IMR-90 (cell line): Measurements from ENCODE around the gene MAMDC4. TPM values are rescaled to one million over a fixed set of nuclear protein-coding genes. Genes with fewer than 3 reads are reported as not detected.

ENCODE experiments used
- ATAC-seq: fragments of 200-7000 bp; cut with Tn5 transposase; 2 replicates; pipeline ENCODE4 v1.9.1; 2020; ENCODE audit warnings: low read depth, mild to moderate bottlenecking, moderate library complexity
- BruUV-seq: library from RNA; stranded (reverse); fragments of 400-500 nt; replicated peaks from 2 replicates; lab custom pipeline; 2021; lab: Mats Ljungman, UMichigan
- CTCF ChIA-PET: fragments of 300-600 bp; formaldehyde crosslinking; extraction: SDS; loops from one replicate; lab custom pipeline; 2021; ENCODE audit warnings: antibody characterized with exemption; lab: Yijun Ruan, JAX
- POLR2A ChIA-PET: fragments of 300-600 bp; sonication (Branson Sonifier 250); formaldehyde crosslinking; loops from one replicate; lab custom pipeline; 2022; ENCODE audit warnings: antibody characterized with exemption; ENCODE audit not compliant: unreplicated experiment; lab: Charles Lee
- DNase-seq: peaks from one replicate; pipeline ENCODE4 v3.0.0; 2013
- H2AFZ ChIP-seq: replicated peaks from 2 replicates; pipeline ENCODE3; 2013; ENCODE audit warnings: low read length, mild to moderate bottlenecking; ENCODE audit not compliant: poor library complexity
- H2AK5ac ChIP-seq: 2 replicates; pipeline ENCODE4 v1.6.1; 2013; ENCODE audit warnings: low read depth, low read length, inconsistent platforms
- H2AK9ac ChIP-seq: replicated peaks from 2 replicates; pipeline ENCODE3; 2013; ENCODE audit warnings: mild to moderate bottlenecking, low read depth, low read length, moderate library complexity; ENCODE audit not compliant: poor library complexity
- H2BK120ac ChIP-seq: 2 replicates; pipeline ENCODE4 v1.6.1; 2013; ENCODE audit warnings: low read depth, low read length, inconsistent platforms
- H2BK15ac ChIP-seq: 3 replicates; pipeline ENCODE4 v1.6.1; 2013; ENCODE audit warnings: low read depth, low read length, inconsistent platforms
- H2BK20ac ChIP-seq: 2 replicates; pipeline ENCODE4 v1.6.1; 2013; ENCODE audit warnings: low read depth, mild to moderate bottlenecking, inconsistent platforms, low read length, moderate library complexity
- H2BK5ac ChIP-seq: 2 replicates; pipeline ENCODE4 v1.6.1; 2013; ENCODE audit warnings: mild to moderate bottlenecking, low read depth, low read length, inconsistent platforms; ENCODE audit not compliant: poor library complexity, severe bottlenecking
- H3K14ac ChIP-seq: replicated peaks from 2 replicates; pipeline ENCODE4 v1.6.1; 2013; ENCODE audit warnings: low read depth, low read length, inconsistent platforms
- H3K18ac ChIP-seq: 2 replicates; pipeline ENCODE4 v1.6.1; 2013; ENCODE audit warnings: low read depth, low read length, control low read depth
- H3K23ac ChIP-seq: 2 replicates; pipeline ENCODE4 v1.6.1; 2013; ENCODE audit warnings: low read depth, low read length, inconsistent platforms
- H3K27ac ChIP-seq: 2 replicates; pipeline ENCODE4 v1.5.1; 2013; ENCODE audit warnings: mild to moderate bottlenecking, control low read depth, low read length; ENCODE audit not compliant: insufficient read depth
- H3K27me3 ChIP-seq: 2 replicates; pipeline ENCODE4 v1.6.1; 2013; ENCODE audit warnings: low read length; ENCODE audit not compliant: control insufficient read depth, insufficient read depth
- H3K36me3 ChIP-seq: 2 replicates; pipeline ENCODE4 v1.6.1; 2013; ENCODE audit warnings: low read length, mixed read lengths; ENCODE audit not compliant: control insufficient read depth, insufficient read depth
- H3K4ac ChIP-seq: 2 replicates; pipeline ENCODE4 v1.6.1; 2013; ENCODE audit warnings: low read depth, low read length, inconsistent platforms
- H3K4me1 ChIP-seq: 2 replicates; pipeline ENCODE4 v1.6.1; 2013; ENCODE audit warnings: low read length, mixed read lengths; ENCODE audit not compliant: control insufficient read depth, insufficient read depth
- H3K4me2 ChIP-seq: 2 replicates; pipeline ENCODE4 v1.6.1; 2013; ENCODE audit warnings: low read depth, mild to moderate bottlenecking, control low read depth, low read length, moderate library complexity
- H3K4me3 ChIP-seq: 2 replicates; pipeline ENCODE4 v1.5.1; 2013; ENCODE audit warnings: low read depth, mild to moderate bottlenecking, control low read depth, low read length, moderate library complexity; ENCODE audit not compliant: insufficient read depth
- H3K56ac ChIP-seq: 2 replicates; pipeline ENCODE4 v1.6.1; 2013; ENCODE audit warnings: low read length, inconsistent platforms; ENCODE audit not compliant: insufficient read depth; ENCODE audit errors: extremely low read depth
- H3K79me1 ChIP-seq, 2 experiments: 2 replicates each; pipeline ENCODE4 v1.6.1; 2013; ENCODE audit warnings: low read length in 2 of 2, inconsistent platforms in 1 of 2, low read depth in 1 of 2
- H3K9ac ChIP-seq: 2 replicates; pipeline ENCODE4 v1.6.1; 2013; ENCODE audit warnings: low read depth, low read length, control low read depth
- H3K9me1 ChIP-seq: 2 replicates; pipeline ENCODE4 v1.6.1; 2013; ENCODE audit warnings: low read length, inconsistent platforms; ENCODE audit not compliant: insufficient read depth
- H3K9me3 ChIP-seq: 2 replicates; pipeline ENCODE4 v1.6.1; 2013; ENCODE audit warnings: low read length; ENCODE audit not compliant: control insufficient read depth, insufficient read depth
- H4K20me1 ChIP-seq: 2 replicates; pipeline ENCODE4 v1.6.1; 2013; ENCODE audit warnings: low read length, inconsistent platforms; ENCODE audit not compliant: insufficient read depth
- H4K5ac ChIP-seq: 2 replicates; pipeline ENCODE4 v1.6.1; 2013; ENCODE audit warnings: mild to moderate bottlenecking, low read depth, low read length, control low read depth
- H4K8ac ChIP-seq, 2 experiments: 2 replicates each; pipeline ENCODE4 v1.6.1; 2013; ENCODE audit warnings: low read depth in 2 of 2, low read length in 2 of 2, control low read depth in 1 of 2, inconsistent platforms in 1 of 2
- H4K91ac ChIP-seq: 2 replicates; pipeline ENCODE4 v1.6.1; 2013; ENCODE audit warnings: low read depth, low read length, inconsistent platforms; ENCODE audit not compliant: insufficient read depth
- CEBPB ChIP-seq: IDR thresholded peaks from 2 replicates; pipeline ENCODE4 v1.6.1; 2012; ENCODE audit warnings: low read depth, low read length, improper control_type of control experiment
- MAZ ChIP-seq: IDR thresholded peaks from 2 replicates; pipeline ENCODE4 v1.6.1; 2012; ENCODE audit warnings: low read depth, mild to moderate bottlenecking, low read length, improper control_type of control experiment, moderate library complexity, borderline replicate concordance
- RFX5 ChIP-seq: IDR thresholded peaks from 2 replicates; pipeline ENCODE4 v1.8.0; 2012; ENCODE audit warnings: low read depth, mild to moderate bottlenecking, low read length, moderate library complexity
- WGBS, 2 experiments: methylation state at CpG; one replicate each; pipeline versions ENCODE4 v1.1.5 to v1.1.7; 2013; ENCODE audit warnings: missing lambda C conversion rate in 2 of 2; ENCODE audit not compliant: insufficient read length in 1 of 2; ENCODE audit errors: extremely low coverage in 2 of 2; 5-methylcytosine and 5-hydroxymethylcytosine counted together
- dilution Hi-C: fragments of 300-500 bp; cut with HindIII; formaldehyde crosslinking; loops from one replicate; pipeline ENCODE4 v1.14.3; 2018; ENCODE audit warnings: low sequenced_read_pairs; ENCODE audit not compliant: unreplicated experiment
- in situ Hi-C: fragments of 300-500 bp; cut with MboI; formaldehyde crosslinking; loops from 3 replicates; pipeline ENCODE4 v1.14.3; 2019; ENCODE audit warnings: low sequenced_read_pairs, inconsistent platforms, mixed read lengths
- intact Hi-C: fragments of 100-400 bp; cut with micrococcal nuclease; formaldehyde crosslinking; loops from 2 replicates; pipeline ENCODE4 v1.10.0; 2022
- polyA plus RNA-seq, 3 experiments: library from polyadenylated mRNA; depleted of rRNA; stranded (reverse); fragments of >200 nt; gene quantifications; 2 replicates each; pipeline ENCODE4 v1.2.3, GENCODE V29; 2012; ENCODE audit warnings: low replicate concordance in 1 of 3
- total RNA-seq: library from RNA; depleted of rRNA; stranded (reverse); fragments of >200 nt; gene quantifications from 2 replicates; pipeline ENCODE4 v1.2.3, GENCODE V29; 2012
- TF ChIP-seq, protein P1 (sequence below): fragments of 150-350 bp; IDR thresholded peaks from 2 replicates; pipeline ENCODE4 v1.6.1; 2016; ENCODE audit warnings: low read depth, mild to moderate bottlenecking, low read length, moderate library complexity, borderline replicate concordance

Gene MAMDC4
- total and polyA plus RNA-seq, 2 of the 4 experiments (the other 2 are of a cell fraction) = 0.18 to 3.5 TPM

DNA sequence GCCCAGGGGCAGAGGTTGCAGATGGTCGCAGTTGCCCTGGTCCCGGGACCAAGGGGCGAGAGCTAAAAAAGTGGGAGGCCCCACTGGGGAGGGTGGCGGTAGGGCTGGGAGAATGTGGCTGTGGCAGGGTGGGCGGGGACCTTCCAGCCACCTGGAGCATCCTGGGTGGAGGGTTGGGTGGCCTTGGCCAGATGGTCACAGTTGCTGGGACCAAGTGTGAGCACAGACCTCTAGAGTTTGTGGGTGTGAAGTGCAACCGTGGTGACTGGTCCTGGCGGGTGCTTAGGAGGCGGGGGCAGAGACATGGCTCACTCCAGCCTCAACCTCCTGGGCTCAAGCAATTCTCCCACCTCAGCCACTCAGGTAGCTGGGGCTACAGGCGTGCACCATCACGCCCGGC lies 28.5 kb downstream of the MAMDC4 start:
- Histone ChIP-seq H3K56ac (no peak overlapping the region), H3K4me3 (no peak overlapping the region), H3K9me3 (no peaks in the 10 kb centered on the region), H3K9me1 (0 out of 2 replicates have a peak, but pooled peaks cover 4% of the 10 kb centered on the region), H2AK9ac (no peak overlapping the region), H2BK5ac (no peak overlapping the region), H3K79me1 (no peaks in the 10 kb centered on the region), H3K27ac (no peak overlapping the region), H2BK120ac (no peak overlapping the region), H4K91ac (no peak overlapping the region), H3K18ac (no peak overlapping the region), H3K9ac (no peak overlapping the region), H3K4me2 (no peak overlapping the region), H4K20me1 (no peaks in the 10 kb centered on the region), H4K8ac (no peak overlapping the region), H4K5ac (no peak overlapping the region), H2AK5ac (no peak overlapping the region), H2BK15ac (no peak overlapping the region), H3K36me3 (no peaks in the 10 kb centered on the region), H3K4ac (no peak overlapping the region), H2AFZ (no peak overlapping the region), H3K23ac (no peak overlapping the region), H3K14ac (no peak overlapping the region), H3K4me1 (peaks cover 10% of the 10 kb centered on the region), H2BK20ac (no peak overlapping the region), H3K27me3 (no peaks in the 10 kb centered on the region)
- 92% methylated on average over 4 of the region's 11 CpGs; no CpG with 5 or more reads in 1 of the 2 experiments for WGBS, 2 experiments
- ATAC-seq (no peak), DNase-seq (no peak)
- no TSS peak for BruUV-seq
- no peak for TF ChIP-seq MAZ
- no peak for TF ChIP-seq CEBPB
- TF ChIP-seq, protein P1, sequence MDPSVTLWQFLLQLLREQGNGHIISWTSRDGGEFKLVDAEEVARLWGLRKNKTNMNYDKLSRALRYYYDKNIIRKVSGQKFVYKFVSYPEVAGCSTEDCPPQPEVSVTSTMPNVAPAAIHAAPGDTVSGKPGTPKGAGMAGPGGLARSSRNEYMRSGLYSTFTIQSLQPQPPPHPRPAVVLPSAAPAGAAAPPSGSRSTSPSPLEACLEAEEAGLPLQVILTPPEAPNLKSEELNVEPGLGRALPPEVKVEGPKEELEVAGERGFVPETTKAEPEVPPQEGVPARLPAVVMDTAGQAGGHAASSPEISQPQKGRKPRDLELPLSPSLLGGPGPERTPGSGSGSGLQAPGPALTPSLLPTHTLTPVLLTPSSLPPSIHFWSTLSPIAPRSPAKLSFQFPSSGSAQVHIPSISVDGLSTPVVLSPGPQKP = no peak
- no peak for TF ChIP-seq RFX5
- CTCF ChIA-PET = no interaction called here
- intact Hi-C loops = no loop called here
- POLR2A ChIA-PET = no interaction called here
- dilution Hi-C loops = no loop called here
- in situ Hi-C loops = no loop called here
